T-helper 22 cell (primary cell): ENCODE data around the gene CYP1A2.
A peak's percentile ranks its signal among the peaks of the same experiment; 100 is the strongest.

ENCODE experiments used
- DNase-seq: peaks from one replicate; pipeline ENCODE4 v3.0.0-alpha.2; 2020; ENCODE audit warnings: low read depth

Gene CYP1A2

GRCh38 chr15:74742422-74742821, 6.2 kb upstream of the CYP1A2 start:
- DNase-seq = no peak

GRCh38 chr15:74746389-74746788, 2.3 kb upstream of the CYP1A2 start:
- DNase-seq = no peak

- DNase-seq = no peak
Observed at GRCh38 chr15:74749832-74750231, 1.2 kb downstream of the CYP1A2 start.

- DNase-seq = no peak
Observed at GRCh38 chr15:74750751-74751150, 2.1 kb downstream of the CYP1A2 start.

- DNase-seq = no peak
Observed at GRCh38 chr15:74752011-74752410, 3.4 kb downstream of the CYP1A2 start.

GRCh38 chr15:74752531-74752930, 3.9 kb downstream of the CYP1A2 start:
- no peak for DNase-seq

- DNase-seq = no peak
Observed at GRCh38 chr15:74754593-74755215, 6.1 kb downstream of the CYP1A2 start.

- DNase-seq = no peak
Observed at GRCh38 chr15:74758736-74759135, 10.1 kb downstream of the CYP1A2 start.

GRCh38 chr15:74762791-74763150, 14.1 kb downstream of the CYP1A2 start:
- no peak for DNase-seq

- DNase-seq = no peak
Observed at GRCh38 chr15:74763416-74763815, 14.8 kb downstream of the CYP1A2 start.

- DNase-seq = no peak
Observed at GRCh38 chr15:74767167-74768098, 18.8 kb downstream of the CYP1A2 start.

- DNase-seq = no peak
Observed at GRCh38 chr15:74768099-74768770, 19.6 kb downstream of the CYP1A2 start.

GRCh38 chr15:74768771-74769342, 20.2 kb downstream of the CYP1A2 start:
- no peak for DNase-seq

- DNase-seq = no peak
Observed at GRCh38 chr15:74769463-74770025, 20.9 kb downstream of the CYP1A2 start.

- DNase-seq = no peak
Observed at GRCh38 chr15:74770211-74770903, 21.7 kb downstream of the CYP1A2 start.

- no peak for DNase-seq
Observed at GRCh38 chr15:74773329-74773728, 24.7 kb downstream of the CYP1A2 start.

- DNase-seq = no peak
Observed at GRCh38 chr15:74773731-74774252, 25.1 kb downstream of the CYP1A2 start.

GRCh38 chr15:74775132-74775562, 26.5 kb downstream of the CYP1A2 start:
- no peak for DNase-seq

GRCh38 chr15:74775894-74776293, 27.2 kb downstream of the CYP1A2 start:
- no peak for DNase-seq

GRCh38 chr15:74776821-74777768, 28.4 kb downstream of the CYP1A2 start:
- DNase-seq = peak; percentile 52
